NCI-H1417 (cell line): ENCODE data around the gene COL5A3.
"Not testable (repeated sequence)": the region's sequence is repeated elsewhere in the genome, so short reads cannot be mapped to it uniquely, and the experiment has no call there.

Experiments used
- DNase-seq, 3 experiments: peaks; one replicate each; lab custom pipeline; 2025; lab: John Stamatoyannopoulos, UW

COL5A3 gene

DNA sequence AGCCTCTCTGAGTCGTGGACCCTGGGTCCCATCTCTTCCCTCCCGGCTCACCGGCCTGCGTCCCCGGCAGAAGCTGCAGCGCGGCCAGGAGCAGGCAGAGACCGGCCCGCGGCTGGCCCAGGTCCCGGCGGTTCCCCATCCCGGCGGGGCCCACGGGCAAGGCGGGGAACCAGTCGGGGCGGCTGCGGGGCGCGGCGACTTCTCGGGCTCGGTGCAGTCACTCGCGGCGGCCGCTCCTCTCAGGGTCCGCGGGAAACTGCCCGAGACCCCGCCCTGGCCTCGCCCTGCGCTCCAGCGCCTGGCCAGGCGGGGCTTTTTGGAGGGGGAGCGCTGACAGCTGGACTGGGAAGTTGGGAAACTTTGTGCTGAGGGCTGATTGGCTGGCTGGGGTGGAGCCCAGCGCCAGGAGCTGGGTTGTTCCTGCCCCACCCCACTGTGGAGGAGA lies at the start of gene COL5A3:
Gene COL5A3, minus strand, starts transcription at position 258 of the 445 bp plus-strand sequence. Its CDS starts 119 bp downstream, at position 139.
- DNase-seq: no peak

DNA sequence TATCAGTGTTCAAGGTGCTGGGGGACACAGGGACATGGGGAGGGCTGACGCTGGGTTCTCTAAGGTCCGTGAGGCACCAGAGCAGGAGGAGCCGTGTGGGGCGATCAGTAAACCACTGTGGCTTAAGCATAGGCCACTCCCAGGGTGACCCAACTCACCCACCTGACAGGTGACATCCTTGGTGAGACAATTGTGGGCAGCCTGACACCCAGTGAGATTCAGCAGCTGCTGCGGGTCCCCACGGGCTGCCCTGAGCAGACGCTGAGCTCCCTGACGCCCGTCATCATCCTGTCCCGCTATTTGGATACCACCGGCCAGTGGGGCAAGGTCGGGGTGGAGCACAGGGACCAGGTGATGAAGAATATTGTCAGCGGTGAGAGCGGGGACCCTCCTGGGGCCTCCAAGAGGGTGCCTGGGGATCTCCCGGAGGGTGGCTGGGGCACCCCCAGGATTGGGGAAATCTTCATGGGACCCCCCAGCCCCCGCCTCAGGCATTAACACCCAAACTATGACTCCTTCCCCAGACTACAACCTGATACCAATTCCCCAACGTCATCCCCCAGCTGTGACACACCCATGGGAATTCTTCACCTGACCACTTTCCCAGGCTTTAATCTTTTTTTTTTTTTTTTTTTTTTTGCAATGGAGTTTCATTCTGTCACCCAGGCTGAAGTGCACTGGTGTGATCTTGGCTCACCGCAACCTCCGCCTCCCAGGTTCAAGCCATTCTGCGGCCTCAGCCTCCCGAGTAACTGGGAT lies 42.5 kb upstream of the COL5A3 start:
- no peak for DNase-seq

DNA sequence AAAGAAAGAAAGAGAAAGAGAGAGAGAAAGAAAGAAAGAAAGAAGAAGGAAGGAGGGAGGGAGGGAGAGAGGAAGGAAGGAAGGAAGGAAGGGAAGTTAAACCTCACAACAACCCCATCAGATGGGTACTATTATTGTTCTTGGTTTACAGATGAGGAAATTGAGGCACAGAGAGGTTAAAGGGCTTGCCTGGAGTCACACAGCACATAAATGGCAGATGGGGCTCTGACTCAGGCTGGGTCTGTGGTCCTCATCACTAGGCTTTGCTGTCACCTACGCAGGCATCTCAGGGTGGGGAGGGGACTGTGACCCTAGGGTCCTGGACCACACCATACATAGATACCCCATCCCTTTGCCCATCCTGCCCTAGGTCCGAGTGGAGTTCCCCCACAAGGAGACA lies 39.3 kb upstream of the COL5A3 start:
- DNase-seq: no peak

DNA sequence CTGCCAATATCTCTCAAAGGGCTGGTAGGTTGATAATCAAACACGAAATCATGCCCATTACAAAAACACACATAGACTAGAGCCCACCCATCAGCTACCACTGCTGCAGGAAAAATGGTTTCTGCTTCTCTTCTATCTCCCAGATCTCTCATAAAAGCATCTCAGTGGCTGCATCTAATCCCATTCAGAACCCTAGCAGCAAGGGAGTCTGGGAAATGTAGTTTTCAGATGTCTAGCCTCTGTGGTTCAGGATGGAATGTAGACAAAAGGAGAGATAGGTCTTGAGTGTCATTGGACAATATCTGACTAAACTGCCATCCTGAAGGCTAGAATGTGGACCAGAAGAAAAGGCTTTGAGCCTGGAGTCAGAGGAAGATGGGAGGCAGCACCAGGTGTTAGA lies 35.1 kb upstream of the COL5A3 start:
- no peak for DNase-seq

DNA sequence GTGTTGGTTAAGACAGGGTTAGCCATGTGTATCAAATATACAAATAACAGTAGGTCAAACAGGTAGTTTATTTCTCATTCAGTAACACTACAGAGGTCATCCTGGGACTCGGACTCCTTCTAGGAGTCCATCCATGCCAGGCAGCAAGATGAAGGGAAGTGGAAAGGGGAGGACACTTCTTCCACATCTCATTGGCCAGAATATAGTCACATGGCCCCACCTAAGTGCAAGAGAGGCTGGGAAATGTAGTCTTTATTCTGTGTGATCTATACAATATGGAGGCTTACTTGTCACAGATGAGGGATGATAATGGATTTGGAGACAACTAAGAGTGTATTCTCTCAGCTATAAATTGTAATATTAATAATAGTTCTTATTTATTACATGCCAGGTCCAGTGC lies 34.1 kb upstream of the COL5A3 start:
- DNase-seq: no peak

DNA sequence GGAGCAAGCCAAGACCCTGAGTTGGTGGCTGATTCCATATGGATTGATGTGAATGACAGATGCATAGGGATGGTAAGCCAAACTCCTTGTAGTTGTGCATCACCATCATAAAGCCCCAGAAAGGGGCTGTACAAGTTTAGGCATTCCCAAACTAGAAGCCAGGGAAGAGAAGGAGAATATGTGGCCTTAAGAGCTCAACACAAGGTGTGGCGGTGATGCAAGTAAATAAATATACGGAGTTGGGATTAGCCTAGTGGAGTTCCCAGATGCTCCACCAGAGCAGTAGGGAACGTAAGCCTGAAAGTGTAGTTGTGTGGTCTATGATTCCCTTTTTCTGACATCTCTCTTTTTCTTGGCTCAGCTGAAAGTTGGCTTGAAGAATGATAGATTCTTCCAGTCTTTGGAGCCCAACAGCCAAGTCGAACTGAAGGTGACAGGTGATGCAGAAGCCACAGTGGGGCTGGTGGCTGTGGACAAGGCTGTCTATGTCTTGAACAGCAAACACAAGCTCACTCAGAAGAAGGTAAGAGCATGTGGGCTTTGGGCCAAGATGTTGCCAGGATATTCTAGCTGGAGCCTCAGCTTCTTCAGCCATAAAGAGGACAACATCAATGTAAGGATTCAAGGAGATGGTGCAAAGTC lies 33.1 kb upstream of the COL5A3 start:
- DNase-seq: peak; percentile 1 to 83 (median 65)

DNA sequence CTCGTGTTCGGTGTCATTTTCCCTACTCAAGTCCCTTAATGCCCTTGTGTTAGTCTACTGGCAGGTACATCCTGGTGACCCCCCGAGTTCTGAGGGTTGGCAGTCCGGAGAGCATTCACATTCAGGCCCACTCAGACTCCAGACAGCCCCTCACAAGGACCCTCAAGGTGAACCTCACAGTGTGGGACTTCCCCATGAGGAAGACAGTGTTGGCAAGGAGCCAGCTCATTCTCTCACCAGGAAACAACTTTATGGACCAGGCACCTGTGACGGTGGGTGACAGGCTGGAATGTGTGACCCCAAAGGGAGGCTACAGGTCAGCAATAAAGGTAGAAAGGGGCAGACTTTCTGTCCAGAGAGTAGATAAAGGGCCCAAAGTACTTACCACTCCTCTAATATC lies 27.5 kb upstream of the COL5A3 start:
- DNase-seq: no peak

DNA sequence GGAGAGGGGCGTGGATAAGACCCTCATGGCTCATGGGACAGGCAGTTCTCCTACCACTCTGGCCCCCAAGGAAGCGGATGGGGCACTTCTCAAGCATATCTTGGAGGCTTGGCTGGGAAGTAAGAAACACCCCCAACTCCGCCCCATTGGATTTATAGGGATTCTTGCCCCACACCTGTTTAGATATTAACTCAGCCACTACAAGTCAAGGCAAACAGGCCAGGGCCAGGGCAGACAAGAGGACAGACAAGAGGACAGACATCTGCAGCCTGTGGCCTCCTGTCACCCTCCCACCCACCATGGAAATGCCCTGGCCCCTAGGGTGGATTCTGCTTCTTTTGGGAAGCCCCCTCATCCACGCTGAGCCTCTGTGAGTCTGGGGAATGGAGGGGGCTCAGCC lies 27.1 kb upstream of the COL5A3 start:
- no peak for DNase-seq

DNA sequence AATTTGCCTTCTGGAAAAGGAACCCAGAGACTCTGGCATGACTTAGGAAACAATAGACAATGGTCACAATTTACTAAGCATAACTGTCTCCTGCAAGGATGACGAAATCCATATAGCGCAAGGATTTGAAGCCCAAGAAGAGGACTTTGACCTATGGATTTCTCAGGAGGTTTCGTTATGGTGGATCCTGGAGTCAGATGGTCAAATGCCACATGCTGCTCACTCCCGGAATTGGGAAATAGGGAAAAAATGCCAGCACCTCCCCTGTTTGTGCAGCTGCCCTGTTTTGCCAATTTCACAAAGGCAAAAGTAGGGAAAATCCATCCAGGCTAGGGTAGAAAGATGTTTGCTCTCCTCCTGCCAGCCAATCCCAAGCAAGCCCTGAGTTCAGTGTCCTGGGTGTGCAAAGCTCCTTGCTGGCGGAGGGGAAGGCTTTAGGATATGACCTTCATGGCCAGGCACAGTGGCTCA lies 26.3 kb upstream of the COL5A3 start:
- DNase-seq: no peak

DNA sequence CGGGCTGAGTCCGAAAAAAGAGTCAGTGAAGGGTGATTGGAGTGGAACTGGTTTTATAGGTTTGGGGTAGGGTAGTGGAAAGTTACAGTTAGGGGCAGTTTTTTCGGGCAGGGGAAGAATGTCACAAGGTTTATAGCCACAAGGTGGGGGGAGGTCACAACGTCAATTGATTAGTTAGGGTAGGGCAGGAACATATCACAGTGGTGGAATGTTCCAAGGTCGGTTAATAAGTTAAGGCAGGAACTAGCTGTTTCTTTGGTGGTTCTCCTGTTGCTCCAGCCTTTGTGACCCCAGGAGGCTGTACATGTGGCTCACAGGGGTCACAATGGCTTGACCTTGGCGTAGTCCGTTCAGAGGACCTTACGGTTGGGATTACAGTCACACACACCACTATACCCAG lies 23.3 kb upstream of the COL5A3 start:
- DNase-seq: no peak

DNA sequence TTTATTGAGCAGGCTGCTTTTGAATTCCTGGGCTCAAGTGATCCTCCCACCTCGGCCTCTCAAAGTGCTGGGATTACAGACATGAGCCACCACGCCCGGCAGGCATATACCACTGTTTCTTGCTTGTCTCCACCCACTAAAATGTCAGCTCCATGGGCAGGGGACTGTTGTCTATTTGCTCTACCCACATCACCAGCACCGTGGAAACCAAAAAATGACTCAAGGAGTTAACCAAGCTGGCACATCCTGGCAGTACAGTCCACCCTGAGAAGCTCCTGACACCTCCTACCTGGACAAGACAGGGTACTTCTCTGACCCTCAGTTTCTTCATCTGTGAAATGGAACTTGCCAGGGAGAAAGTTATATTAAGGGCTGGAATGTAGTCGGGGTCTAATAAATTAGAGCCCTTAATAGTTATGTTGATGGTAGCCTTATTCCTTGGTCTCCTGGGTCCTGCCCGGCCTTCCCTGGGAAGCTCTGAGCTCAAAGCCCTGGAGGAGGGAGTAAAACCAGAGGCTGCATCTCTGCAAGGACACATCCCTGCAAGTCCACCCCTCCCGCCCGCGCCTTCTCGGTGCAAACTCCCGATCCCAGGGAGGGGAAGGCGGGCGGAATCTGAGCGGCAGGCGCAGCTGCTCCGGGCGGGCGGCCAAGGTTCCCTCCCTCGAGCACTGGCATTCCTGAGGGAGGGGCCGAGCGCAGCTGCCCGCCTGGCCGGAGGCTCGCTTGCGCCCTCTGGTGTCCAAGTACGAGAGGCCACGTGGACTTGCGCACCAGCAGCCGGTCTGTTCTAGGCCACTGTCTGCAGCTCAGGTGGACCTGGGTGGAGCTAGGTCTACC lies 17.1 kb upstream of the COL5A3 start:
- DNase-seq: peak; percentile 82 to 93 (median 88)

DNA sequence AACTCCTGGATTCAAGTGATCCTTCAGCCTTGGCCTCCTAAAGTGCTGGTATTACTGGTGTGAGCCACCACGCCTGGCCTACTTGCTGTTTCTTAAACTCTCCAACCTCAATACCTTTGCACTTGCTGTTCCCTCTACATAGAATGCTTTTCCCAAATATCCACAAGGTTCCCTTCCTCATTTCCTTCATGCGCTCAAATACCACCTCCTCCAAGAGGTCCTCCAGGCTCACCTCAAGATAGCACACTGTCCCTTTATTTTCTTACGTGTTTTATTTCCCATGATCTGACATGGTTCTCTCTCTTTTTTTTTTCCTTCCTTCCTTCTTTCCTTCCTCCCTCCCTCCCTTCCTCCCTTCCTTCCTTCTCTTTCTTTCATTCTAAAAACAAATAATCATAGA lies 16.4 kb upstream of the COL5A3 start:
- DNase-seq: no peak

DNA sequence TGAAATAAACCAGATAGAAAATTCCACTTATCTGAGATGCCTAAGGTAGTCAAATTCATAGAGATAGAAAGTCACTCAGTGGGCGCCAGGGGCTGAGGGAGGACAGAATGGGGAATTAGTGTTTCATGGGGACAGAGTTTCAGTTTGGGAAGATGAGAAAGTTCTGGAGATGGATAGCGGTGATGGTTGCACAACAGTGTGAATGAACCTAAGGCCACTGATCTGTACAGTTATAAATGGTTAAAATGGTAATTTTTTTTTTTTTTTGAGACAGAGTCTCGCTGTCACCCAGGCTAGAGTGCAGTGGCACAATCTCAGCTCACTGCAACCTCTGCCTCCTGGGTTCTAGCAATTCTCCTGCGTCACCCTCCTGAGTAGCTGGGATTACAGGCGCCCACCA lies 12.8 kb upstream of the COL5A3 start:
- not testable (repeated sequence) for DNase-seq

DNA sequence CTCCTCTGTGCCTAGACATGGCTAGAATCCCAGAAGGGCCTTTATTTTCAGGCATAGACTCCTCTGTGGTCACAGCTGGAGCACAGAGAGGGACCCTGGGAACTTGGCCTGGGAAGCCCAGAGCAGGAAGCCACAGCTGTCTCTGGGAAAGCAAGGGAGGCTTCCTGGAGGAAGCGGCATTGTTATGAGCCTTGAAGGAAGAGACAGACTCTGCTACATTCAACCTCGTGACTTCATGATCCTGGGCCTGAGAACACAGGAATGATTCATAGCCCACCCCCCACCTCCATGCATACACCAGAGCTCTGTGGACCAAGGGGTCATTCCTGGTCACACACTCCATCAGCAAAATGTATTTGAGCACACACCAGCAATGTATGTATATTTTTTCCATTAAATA lies 11.6 kb upstream of the COL5A3 start:
- no peak for DNase-seq

DNA sequence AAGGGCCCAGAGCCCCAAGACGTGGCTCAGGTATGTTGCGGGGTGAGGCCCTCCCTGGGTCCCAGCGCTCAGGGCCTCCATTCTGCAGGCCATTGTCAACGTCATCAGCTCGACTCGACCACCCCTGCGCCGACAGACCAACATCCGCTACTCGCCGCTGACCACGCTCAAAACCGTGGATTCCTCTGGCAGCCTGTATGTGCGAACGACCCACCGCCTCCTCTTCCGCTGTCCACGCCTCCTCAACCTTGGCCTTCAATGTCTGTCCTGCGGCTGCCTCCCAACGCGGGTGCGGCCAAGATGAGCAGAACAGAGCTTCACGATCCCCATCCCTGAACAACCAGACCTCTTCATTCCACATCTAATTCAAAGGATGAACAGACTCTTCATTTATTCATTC lies 11.1 kb upstream of the COL5A3 start:
- no peak for DNase-seq

DNA sequence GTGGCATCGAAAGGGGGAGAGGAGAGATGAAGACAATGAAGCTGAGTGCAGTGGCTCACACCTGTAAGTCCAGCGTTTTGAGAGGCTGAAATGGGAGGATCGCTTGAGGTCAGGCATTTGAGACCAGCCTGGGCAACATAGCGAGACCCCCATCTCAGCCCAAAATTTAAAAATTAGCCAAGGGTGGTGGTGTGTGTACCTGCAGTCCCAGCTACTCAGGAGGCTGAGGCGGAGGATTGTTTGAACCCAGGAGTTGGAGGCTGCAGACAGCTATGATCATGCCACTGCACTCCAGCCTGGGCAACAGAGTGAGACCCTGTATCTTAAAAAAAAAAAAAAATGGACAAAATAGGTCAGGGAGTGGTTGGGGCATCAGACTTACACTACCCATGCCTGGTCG lies 10.5 kb upstream of the COL5A3 start:
- no peak for DNase-seq

DNA sequence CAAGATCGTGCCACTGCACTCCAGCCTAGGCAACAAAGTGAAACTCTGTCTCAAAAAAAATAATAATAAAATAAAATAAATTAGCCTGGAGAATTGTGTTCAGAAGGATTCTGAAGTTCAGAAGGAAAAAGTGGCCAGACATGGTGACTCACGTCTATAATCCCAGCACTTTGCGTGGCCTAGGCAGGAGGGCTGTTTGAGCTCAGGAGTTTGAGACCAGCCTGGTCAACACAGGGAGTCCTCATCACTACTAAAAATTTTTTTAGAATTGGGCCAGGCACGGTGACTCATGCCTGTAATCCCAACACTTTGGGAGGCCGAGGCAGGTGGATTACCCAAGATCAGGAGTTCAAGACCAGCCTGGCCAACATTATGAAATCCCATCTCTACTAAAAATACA lies 8.9 kb upstream of the COL5A3 start:
- DNase-seq: no peak

DNA sequence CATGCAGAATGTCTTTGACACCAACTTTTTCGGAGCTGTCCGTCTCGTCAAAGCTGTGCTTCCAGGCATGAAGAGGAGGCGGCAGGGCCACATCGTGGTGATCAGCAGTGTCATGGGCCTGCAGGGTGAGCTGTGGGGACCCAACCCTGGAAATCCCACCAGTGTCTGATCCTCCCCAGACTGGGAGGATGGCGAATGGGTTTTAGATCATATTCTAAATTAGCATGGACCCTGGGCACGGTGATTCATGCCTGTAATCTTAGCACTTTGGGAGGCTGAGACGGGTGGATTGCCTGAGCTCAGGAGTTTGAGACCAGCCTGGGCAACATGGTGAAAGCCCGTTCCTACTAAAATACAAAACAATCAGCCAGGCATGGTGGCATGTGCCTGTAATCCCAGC lies 8.5 kb upstream of the COL5A3 start:
- DNase-seq: no peak

DNA sequence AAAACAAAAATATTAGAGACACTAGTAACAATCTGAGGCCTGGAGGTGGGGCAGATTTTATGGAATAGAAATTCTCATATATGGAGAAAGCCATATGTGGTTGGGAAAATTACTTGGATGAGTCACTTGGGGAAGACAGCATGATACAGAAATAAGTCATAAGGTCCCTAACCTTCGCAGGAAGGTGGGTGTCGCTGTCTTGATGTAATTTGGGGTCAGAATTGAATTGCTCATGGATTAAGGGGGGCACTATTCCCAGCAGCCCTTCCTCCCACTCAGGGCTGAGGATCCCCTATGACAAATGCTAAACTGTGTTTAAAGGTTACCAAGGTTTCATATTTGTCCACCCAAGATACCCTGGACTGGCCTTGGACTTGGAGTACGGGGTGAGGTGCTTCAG lies 8.0 kb upstream of the COL5A3 start:
- DNase-seq: no peak

DNA sequence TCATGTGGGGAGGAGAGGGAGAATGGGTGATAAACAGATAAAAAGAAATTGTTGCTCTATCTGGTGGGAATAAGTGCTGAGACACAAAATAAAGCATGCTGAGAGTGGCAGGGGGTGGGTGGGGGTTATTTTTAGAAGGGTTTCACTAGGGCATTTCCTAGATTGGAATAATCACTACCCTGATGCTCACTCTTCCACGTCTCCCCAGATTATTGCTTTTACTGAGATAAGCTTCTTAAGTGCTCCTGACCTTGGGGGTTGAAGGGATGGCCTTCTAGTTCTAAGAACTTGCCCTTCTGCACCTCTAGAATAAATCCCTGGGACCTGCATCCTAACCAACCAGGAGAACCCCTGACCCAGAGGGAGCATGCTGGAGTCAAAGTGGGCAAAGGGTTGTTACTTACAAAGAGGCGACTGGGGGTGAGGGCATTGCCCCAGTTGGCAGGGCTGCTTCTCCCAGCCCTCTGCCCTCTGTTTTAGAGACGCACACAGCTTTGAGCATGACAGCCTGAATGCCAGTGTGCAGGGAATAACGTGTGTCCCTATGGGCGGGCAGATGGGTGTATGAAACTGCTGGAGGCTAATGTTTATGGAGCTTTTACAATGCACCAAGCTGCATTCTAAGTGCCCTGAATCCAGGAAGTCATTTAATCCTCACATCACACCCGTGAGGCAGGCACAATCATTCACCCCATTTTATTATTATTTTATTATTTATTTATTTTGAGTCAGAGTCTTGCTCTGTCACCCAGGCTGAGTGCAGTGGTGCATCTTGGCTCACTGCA lies 3.7 kb upstream of the COL5A3 start:
- no peak for DNase-seq

DNA sequence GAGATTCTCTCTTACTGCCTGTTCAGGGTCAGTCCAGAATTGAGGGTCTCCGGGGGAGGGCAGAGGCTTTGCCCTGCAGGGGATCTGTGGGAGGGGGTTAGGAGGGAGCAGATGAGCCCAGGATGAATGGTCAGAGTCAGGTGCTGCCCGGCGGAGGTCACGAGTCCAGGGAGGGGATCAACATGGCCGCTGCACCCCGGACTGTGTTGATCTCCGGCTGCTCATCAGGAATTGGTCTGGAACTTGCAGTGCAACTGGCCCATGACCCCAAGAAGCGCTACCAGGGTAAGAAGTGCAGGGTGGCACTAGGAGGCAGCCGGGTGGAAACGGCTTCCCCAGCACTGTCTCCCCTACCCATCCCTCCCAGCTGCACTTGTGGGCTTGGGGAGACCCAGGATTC lies 3.0 kb upstream of the COL5A3 start, which contains the start of gene RDH8:
Gene RDH8, plus strand, starts transcription at position 168 of the 400 bp plus-strand sequence. Its CDS starts 15 bp downstream, at position 183.
- DNase-seq: no peak

DNA sequence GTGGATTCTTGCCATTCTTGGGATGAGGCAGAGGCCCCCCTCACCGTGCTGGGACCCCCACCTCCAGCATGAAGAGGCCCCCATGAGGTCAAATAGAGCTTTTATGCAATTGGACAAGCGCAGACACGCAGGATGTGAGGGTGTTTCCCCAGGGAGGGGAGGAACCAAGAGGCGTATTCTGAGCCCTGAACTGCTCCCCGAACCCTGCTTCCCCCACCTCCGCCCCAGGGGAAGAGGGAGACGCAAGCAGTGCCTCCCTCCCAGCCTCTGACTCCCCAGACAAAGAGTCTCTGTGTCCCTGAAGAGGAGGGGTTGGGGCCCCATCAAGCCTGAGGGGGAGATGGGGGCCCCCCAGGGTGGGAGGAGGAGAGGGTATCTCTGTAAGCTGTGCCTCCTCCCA lies 1.7 kb upstream of the COL5A3 start:
- no peak for DNase-seq
